WERI-Rb-1 (cell line): ENCODE measurements around the gene ADAMTS2.

Source experiments
- DNase-seq: peaks from one replicate; pipeline ENCODE4 v3.0.0-alpha.2; 2020
- H3K27ac ChIP-seq: fragments of 250-450 bp; sonication (Bioruptor Pico); 2 replicates; pipeline ENCODE4 v1.5.1; 2020; ENCODE audit warnings: mild to moderate bottlenecking, moderate library complexity
- H3K27me3 ChIP-seq: fragments of 250-450 bp; sonication (Bioruptor Pico); 2 replicates; pipeline ENCODE4 v1.5.1; 2021; ENCODE audit warnings: mild to moderate bottlenecking, low read depth, moderate library complexity; ENCODE audit not compliant: insufficient read depth, severe bottlenecking
- H3K36me3 ChIP-seq: fragments of 250-450 bp; sonication (Bioruptor Pico); 2 replicates; pipeline ENCODE4 v1.5.1; 2020; ENCODE audit warnings: mild to moderate bottlenecking, moderate library complexity
- H3K4me3 ChIP-seq: 2 replicates; pipeline ENCODE4 v1.5.1; 2011; ENCODE audit warnings: low read depth, mild to moderate bottlenecking, control low read depth, low read length
- H3K9me3 ChIP-seq: fragments of 250-450 bp; sonication (Bioruptor Pico); 2 replicates; pipeline ENCODE4 v1.5.1; 2021; ENCODE audit warnings: mild to moderate bottlenecking, moderate library complexity; ENCODE audit not compliant: severe bottlenecking
- TF ChIP-seq, protein P1 (sequence below): IDR thresholded peaks from 2 replicates; pipeline ENCODE4 v1.5.1; 2011; ENCODE audit warnings: low read depth, mild to moderate bottlenecking, control low read depth, inconsistent platforms, low read length

Gene ADAMTS2

DNA sequence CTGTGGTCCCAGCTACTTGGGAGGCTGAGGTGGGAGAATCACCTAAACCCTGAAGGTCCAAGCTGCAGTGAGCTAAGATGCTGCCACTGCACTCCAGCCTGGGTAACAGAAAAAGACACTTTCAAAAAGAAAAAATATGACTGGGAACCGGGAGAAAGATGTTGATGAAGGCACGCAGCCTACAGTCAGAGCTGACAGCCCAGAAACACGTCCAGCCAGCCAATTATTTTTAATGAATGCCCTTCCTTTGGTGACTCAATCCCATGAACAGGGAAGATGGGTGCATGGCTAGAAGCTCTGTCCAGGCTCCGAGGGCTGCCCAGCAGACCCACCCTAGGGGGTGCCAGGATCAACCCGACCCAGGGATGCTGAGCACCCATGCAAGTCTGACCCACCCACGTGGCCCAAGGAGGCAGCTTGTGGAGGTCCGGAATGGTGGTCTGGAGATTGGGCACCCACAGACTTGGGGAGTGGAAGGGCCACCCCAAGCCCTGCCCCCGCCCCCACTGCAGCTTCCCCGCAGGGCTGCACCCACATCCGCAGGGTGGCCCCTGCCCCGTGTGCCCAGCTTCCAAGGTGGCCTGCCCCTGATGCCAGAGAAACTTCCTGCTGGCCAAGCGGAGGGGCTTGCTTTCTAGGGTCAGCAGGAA is 51.0 kb downstream of the ADAMTS2 start:
- no peak for DNase-seq
- TF ChIP-seq, protein P1, sequence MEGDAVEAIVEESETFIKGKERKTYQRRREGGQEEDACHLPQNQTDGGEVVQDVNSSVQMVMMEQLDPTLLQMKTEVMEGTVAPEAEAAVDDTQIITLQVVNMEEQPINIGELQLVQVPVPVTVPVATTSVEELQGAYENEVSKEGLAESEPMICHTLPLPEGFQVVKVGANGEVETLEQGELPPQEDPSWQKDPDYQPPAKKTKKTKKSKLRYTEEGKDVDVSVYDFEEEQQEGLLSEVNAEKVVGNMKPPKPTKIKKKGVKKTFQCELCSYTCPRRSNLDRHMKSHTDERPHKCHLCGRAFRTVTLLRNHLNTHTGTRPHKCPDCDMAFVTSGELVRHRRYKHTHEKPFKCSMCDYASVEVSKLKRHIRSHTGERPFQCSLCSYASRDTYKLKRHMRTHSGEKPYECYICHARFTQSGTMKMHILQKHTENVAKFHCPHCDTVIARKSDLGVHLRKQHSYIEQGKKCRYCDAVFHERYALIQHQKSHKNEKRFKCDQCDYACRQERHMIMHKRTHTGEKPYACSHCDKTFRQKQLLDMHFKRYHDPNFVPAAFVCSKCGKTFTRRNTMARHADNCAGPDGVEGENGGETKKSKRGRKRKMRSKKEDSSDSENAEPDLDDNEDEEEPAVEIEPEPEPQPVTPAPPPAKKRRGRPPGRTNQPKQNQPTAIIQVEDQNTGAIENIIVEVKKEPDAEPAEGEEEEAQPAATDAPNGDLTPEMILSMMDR = no peak
- H3K4me3 ChIP-seq = no peak overlapping the region
- H3K36me3 ChIP-seq = no peaks in the 10 kb centered on the region
- no peak overlapping the region for H3K27ac ChIP-seq
- no peaks in the 10 kb centered on the region for H3K27me3 ChIP-seq
- H3K9me3 ChIP-seq = no peaks in the 10 kb centered on the region

GRCh38 chr5:179292681-179293635 is 52.3 kb downstream of the ADAMTS2 start:
- TF ChIP-seq, protein P1 = no peak
- no peaks in the 10 kb centered on the region for H3K27me3 ChIP-seq
- no peaks in the 10 kb centered on the region for H3K9me3 ChIP-seq
- DNase-seq = no peak
- no peak overlapping the region for H3K4me3 ChIP-seq
- no peaks in the 10 kb centered on the region for H3K36me3 ChIP-seq
- H3K27ac ChIP-seq = no peak overlapping the region

GRCh38 chr5:179292202-179292601 is 53.1 kb downstream of the ADAMTS2 start:
- no peaks in the 10 kb centered on the region for H3K36me3 ChIP-seq
- no peak for DNase-seq
- no peaks in the 10 kb centered on the region for H3K27me3 ChIP-seq
- TF ChIP-seq, protein P1 = no peak
- H3K9me3 ChIP-seq = no peaks in the 10 kb centered on the region
- no peak overlapping the region for H3K27ac ChIP-seq
- H3K4me3 ChIP-seq = no peak overlapping the region

GRCh38 chr5:179290681-179291540 is 54.4 kb downstream of the ADAMTS2 start:
- TF ChIP-seq, protein P1 = no peak
- no peaks in the 10 kb centered on the region for H3K36me3 ChIP-seq
- H3K27ac ChIP-seq = no peak overlapping the region
- no peak for DNase-seq
- H3K27me3 ChIP-seq = no peaks in the 10 kb centered on the region
- no peaks in the 10 kb centered on the region for H3K9me3 ChIP-seq
- H3K4me3 ChIP-seq = no peak overlapping the region

DNA sequence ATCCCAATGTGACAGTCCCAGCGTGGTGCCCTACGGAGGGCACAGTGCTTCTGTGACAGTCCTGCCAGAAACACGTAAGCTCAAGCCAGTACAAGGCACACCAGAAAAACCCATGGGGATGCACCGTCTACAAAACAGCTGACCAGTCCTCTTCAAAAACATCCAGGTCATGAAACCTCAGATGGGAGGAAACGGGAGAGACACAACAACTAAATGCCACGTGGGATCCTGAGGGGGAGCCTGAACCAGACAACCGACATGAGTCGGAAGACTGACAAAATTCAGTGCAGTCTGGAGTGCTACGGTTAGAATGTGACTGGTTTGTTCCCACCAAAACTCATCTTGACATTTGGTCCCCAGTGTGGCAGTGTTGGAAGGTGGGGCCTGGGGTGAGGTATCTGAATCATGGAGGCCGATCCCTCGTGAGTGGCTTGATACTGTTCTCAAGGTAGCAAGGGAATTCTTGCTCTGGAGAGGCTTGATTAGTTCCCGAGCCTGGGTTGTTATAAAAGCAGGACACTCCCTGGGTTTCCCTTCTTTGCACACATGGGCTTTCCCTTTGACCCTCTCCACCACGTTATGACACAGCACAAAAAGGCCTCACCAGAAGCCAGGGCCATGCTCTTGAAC is 55.4 kb downstream of the ADAMTS2 start:
- H3K27me3 ChIP-seq = no peaks in the 10 kb centered on the region
- no peaks in the 10 kb centered on the region for H3K36me3 ChIP-seq
- H3K4me3 ChIP-seq = no peak overlapping the region
- H3K27ac ChIP-seq = no peak overlapping the region
- DNase-seq = no peak
- no peaks in the 10 kb centered on the region for H3K9me3 ChIP-seq
- TF ChIP-seq, protein P1 = no peak
